CD4-positive, alpha-beta T cell treated with Interleukin-15 for 4 hours (primary cell): ENCODE measurements around the gene KCTD14.
"Not testable (repeated sequence)": the region's sequence is repeated elsewhere in the genome, so short reads cannot be mapped to it uniquely, and the experiment has no call there.

Experiments used
- DNase-seq: peaks from one replicate; pipeline ENCODE4 v3.0.0-alpha.2; 2020; ENCODE audit warnings: low spot score

The KCTD14 gene, protein sequence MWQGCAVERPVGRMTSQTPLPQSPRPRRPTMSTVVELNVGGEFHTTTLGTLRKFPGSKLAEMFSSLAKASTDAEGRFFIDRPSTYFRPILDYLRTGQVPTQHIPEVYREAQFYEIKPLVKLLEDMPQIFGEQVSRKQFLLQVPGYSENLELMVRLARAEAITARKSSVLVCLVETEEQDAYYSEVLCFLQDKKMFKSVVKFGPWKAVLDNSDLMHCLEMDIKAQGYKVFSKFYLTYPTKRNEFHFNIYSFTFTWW

DNA sequence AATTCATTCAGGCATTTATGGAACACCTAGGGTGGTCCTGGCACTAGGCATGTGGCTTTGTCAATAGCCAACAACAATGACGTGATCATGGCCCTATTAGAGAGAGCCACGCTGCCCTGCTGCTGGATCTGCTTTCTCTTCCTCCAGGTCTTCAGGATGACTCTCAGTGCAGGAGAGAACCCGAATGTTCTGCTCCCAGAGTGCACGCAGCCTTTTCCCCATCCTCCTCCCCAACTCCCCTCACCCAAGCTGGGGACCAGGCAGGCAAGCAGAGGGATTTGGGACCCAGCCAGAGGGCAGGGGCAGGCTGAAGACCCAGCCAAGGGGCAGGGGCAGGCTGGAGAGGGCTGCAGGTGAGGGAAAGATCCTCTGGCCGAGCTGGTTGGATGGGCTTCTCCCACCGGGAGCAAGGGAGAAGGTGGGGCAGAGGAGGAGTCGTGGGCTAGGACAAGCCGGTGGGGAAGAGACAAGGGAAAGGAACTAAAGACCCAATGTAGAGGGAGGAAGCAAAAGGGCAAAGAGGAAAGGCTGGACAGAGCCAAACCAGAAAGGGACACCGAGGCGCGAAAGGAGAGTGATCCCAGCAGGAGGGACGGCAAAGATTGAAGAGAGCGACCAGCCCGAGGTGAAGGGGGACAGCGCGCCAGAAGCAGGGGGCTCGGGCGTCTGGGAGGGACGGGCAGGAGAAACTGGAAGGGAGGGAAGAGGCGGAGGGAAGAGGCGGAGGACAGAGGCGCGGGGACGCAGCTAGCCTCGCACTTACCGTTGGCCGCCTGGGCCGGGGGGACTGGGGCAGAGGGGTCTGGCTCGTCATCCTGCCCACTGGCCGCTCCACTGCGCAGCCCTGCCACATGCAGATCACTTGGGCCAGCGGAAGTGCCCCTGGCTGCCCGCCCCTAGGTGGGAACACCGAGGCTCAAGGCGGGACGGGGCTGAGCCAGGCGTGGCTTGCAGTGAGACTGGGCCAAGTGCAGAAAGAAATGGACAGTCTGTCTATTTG is at the start of gene KCTD14:
KCTD14 (minus strand) TSS at position 880 of the 1,000 bp plus-strand sequence; CDS start at position 853, 27 bp downstream.
- no peak for DNase-seq

DNA sequence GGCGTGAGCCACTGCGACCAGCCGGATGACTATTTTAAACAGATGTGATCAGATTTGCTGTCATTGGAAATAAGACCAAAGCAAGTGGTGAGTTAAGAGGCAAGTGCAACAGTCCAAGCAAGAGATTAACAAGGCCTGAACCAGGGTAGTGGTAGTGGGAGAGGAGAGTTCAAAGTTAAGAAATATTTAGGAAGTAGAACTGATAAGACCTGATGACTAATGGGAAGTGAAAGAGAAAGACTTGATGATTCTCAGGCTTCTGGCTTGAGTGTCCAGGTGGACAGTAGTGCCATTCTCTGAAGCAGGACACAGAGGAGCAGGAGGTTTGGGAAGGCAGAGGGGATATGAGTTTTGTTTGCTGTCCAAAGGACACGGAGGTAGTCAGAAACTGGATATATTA is 49.4 kb upstream of the KCTD14 start:
- DNase-seq: no peak

DNA sequence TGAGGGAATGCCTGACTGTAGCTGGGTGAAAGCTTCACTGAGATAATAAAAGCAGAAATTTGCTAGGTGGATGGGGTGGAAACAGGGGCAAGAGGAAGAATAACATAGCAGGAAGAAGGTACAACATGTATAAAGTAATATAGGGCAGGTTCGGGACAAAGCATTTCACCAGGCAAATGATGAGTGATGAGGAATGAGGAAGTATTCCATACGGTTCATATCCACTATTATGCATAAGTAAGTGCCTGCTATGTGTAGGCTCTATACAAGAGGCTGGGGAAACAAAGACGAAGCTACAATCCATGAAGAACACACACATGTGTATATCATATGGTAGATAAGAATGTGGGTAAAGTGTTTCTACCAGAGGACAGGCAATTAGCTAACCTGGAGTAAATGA is 48.6 kb upstream of the KCTD14 start:
- DNase-seq: no peak

DNA sequence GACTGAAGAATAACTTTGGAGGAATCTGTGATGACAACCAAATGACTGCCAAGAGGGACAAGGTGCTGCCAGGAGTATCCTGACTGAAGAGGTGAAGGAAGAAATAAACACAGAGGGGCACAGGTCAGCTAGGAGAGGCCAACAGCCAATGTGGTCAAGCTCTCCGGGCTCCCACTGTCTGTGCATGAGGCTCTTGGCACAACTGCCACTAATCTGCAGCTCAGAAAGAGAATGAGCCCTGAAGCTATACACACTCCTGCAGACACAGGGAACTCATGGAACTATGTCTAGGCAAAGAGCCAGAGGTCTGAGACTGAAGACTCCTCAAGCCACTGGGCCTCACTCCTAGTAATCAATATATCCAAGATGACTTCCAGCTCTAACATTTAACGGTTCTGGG is 47.5 kb upstream of the KCTD14 start:
- DNase-seq: no peak

DNA sequence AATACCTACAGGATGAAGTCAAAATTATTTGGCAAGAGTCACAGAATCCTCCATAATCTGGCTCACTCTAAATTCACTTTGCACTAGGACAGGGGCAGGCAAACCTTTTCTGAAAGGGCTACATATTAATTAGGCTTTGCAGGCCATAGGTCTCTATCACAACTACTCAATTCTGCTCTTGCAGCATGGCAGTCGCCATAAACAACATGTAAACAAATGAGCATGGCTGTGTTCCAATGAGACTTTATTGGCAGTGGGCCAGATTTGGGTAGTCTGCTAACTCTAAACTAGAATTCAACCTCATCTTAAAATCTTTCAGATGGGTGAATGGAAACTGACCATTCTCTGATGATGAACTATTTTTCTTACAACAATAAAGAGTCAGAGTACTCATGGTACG is 46.4 kb upstream of the KCTD14 start:
- DNase-seq: no peak

DNA sequence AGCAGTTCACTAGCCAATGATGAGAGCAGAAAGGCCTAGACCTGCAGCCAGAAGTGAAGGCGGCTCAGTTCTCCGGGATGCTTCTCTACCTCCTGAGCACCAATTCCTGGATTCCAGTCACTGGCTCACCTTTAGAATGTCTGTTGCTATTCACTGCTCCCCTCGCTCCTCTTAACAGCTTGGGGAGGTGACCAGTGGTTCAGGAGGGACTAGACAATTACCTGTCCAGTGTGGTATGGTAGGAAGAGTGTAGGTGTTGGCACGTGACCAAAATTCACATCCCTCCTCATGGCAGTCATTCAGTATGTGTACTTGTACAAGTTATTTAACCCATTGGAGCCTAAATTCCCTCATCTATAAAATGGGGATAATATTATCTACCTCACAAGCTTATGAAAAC is 44.6 kb upstream of the KCTD14 start:
- DNase-seq: no peak

DNA sequence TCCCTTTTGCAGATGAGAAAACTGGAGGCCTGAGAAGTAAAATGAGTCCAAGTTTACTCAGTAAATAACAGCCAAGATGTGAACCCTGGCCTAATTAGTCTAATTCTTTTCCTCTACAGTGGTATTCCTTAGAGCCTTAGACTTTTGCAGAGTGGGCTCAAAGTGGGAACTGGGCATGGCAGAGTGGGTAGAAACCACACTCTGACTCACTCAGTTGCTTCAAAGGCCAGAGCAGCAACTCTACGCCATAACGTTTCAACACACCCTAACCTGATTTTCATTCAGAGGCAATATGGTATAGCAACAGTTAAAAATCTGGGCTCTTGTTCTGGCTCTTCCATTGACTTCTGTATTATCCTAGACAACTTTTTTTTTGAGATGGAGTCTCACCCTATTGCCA is 43.4 kb upstream of the KCTD14 start:
- no peak for DNase-seq

DNA sequence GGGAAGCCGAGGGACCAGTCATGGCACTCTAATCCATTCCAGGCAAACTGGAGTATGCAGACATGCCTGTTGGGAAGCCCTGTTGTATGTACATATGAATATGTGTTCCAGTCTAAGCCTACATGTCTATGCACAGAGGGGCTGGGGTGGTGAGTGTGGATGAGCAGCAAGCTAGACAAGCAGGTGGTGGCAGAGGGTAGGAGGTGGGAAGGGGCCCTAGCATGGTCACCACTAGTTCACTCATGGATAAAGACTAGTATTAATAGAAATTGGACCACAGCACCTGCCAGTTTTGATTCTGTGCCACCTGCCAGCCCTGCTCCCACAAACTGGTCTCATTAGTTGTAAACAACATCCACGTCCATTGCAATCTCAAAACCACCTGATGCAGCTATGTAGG is 42.1 kb upstream of the KCTD14 start:
- DNase-seq: no peak

DNA sequence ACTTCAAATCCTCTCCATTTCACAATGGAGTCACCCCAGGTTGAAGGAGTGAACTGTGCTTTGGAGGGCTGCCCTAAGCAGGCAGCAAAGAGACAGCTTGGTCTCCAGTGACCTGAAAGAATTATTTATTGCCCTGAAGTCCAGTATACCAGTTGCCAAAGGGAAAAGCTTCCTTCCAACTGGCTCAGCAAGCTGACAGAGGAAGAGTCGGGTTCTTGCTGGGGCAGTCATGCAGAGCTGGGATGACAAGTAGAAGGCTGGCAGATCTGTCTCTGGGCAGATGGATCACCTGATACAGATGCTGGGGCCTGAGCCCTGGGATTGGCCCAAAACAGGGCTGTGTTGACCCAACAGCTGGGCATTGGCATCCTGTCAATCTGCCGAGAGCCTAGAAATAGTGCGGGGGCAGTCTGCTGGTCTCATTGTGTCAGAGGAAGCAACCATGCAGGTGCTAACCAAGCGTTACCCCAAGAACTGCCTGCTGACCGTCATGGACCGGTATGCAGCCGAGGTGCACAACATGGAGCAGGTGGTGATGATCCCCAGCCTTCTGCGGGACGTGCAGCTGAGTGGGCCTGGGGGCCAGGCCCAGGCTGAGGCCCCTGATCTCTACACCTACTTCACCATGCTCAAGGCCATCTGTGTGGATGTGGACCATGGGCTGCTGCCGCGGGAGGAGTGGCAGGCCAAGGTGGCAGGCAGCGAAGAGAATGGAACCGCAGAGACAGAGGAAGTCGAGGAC is 40.5 kb upstream of the KCTD14 start, which contains the start of gene THRSP:
THRSP (plus strand) TSS at position 422 of the 742 bp plus-strand sequence; CDS start at position 443, 21 bp downstream.
- no peak for DNase-seq

DNA sequence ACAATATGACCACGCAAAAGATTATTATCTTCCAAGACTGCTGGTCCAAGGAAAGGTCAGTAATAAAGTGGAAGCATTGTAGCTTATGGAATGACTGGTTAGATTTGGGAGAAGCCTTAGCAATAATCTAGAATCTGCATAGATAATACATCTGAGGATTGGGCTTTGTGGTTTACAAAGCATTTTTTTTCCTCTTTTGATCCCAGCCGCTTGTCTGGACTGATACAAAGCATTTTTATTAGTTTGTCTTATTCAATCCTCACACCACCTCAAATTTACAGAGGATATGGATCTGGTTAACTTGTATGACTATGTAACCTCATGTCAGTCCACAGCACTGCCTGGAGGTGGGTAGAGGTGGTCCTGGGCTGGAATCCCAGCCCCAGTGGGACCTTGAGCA is 39.6 kb upstream of the KCTD14 start:
- DNase-seq: no peak

DNA sequence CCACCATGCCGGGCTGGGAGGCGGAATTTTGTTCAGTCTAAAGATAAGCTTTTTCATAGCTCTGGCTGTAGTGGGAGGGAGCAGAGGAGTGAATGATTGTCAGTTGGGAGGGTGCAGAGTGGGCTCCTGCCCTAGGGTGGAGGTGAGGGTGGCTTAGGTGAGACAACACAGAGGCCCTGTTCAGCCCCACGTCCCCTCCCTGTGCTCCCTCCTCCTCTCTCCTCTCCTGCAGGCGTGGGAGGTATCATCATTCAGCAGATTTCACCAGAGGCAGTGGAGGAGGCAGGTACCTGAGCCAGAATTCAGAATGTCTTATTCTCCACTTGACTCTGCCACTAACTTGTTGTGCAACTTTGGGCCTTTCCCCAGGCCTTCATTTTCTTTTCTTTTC is 38.8 kb upstream of the KCTD14 start:
- DNase-seq: no peak

DNA sequence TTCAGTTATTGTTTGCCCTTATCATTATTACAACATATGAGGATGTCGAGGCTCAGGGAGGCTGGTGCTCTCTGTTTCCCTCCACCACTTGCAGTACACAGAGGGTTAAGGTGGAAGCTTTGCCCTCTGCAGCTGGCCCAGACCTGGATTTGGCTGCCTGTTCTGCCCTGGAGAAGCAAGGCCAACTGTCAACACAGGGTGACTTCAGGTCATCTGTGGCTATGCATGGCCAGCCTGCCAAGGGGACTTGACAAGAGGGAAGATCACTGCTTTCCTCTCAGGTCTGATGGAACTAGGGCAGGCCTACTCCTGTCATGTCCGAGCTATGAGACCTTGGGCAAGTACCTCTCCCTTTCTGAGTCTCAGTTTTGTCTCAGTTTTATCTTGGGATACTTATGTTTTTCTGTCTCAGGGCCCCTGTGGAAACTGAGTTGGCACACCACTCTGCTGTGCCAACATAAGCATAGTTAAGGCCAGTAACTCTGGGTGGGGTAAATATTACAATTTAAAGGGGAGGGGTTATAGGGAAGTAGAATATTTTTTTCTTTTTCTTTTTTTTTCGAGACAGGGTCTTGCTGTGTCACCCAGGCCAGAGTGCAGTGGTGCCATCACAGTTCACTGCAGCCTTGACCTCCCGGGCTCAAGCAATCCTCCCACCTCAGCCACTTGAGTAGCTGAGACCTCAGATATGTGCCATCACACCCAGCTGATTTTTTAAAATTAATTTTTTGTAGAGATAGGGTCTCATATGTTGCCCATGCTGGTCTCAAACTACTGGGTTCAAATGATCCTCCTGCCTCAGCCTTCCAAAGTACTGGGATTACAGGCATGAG is 38.2 kb upstream of the KCTD14 start:
- DNase-seq: no peak

DNA sequence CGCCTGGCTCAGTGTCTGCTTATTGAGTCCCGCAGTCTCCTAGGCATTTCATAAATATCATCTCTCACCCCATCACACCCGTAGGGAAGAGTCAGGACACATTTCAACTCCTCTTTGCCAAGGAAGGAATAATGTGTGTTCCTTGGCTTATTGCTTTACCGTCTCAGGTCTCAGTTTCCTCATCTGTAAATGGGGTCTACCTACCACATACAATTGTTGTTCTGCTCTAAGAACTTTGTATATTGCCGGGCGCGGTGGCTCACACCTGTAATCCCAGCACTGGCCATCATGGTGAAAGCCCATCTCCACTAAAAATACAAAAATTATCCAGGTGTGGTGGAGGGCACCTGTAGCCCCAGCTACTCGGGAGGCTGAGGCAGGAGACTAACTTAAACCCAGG is 37.5 kb upstream of the KCTD14 start:
- DNase-seq: no peak

DNA sequence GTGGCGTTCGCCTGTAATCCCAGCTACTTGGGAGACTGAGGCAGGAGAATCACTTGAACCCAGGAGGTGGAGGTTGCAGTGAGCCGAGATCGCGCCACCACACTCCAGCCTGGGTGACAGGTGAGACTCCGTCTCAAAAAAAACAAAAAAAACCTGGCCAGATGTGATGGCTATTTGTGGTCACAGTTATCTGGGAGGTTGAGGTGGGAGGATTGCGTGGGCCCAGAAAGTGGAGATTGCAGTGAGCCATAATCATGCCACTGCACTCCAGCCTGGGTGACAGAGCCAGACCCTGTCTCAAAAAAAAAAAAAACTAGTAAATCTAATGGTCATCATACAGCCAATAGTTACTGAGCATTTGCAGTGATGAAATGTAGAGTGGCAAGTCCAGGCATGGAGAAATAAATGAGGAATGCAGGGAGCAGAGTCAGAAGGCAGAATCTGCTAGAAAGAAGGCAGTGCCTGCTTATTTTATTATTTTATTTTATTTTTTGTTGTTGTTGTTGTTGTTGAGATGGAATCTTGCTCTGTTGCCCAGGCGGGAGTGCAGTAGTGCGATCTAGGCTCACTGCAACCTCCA is 36.8 kb upstream of the KCTD14 start:
- not testable (repeated sequence) for DNase-seq

DNA sequence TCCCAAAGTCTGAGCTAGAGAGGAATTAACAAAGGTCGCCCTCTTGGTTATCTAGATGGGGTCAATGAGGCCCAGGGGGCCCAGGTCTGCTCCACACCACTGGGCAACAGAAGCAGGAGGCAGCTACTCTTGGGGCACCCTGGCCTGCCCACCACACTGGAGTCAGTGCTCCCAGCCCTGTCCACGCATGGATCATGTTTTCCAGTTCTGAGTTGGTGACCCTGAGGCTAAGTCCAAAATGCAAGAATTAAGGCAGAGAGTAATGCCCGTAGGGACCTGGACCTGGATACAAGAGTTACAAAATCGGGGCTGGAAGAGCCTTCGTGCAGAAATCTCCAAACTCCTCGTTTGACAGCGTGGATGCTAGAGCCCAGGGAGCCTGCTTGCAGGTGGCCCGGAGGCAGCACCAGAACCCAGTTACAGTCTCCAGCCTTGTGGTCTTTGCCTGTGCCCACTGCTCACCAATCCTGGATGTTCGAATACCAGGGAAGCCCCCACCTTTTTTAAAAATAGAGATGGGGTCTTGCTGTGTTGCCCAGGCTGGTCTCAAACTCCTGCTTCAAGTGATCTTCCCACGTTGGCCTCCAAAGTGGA is 34.5 kb upstream of the KCTD14 start:
- DNase-seq: no peak

DNA sequence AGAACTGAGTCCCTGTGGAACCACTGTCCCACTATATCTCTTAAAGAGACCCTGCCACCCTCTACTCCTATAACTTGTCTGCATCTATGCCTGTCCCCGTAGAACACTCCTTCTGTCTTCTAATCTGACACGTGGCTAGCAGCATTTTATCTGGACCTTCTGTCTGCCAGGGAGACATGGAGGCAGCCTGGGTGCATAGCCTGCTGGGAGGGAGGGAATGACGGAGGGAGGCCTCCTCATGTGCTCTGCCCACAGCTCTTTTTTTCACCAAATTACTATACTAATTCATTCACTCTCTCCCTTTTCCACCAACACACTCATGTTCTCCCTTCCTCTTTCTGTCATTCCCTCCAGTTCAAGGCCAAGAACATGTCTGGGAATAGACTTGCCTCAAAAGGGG is 33.0 kb upstream of the KCTD14 start:
- no peak for DNase-seq

DNA sequence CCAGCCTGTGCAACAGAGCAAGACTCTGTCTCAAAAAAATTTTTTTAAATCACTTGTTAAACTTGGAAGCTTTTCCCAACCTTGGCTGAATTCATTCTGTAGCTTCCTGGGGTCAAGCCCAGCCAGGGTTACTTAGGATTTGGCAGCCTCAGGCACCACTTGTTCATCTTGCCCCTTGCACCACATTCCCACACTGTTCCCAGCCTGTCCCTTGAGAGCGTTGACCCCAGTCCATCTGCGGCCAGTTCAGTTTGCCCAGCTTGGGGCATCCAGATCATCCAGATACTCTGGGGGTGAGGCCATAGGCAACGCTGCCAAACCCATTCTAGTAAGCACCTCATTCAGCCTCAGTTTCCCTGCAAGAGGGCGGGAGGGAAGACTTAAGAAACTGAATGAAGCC is 31.9 kb upstream of the KCTD14 start:
- DNase-seq: no peak

DNA sequence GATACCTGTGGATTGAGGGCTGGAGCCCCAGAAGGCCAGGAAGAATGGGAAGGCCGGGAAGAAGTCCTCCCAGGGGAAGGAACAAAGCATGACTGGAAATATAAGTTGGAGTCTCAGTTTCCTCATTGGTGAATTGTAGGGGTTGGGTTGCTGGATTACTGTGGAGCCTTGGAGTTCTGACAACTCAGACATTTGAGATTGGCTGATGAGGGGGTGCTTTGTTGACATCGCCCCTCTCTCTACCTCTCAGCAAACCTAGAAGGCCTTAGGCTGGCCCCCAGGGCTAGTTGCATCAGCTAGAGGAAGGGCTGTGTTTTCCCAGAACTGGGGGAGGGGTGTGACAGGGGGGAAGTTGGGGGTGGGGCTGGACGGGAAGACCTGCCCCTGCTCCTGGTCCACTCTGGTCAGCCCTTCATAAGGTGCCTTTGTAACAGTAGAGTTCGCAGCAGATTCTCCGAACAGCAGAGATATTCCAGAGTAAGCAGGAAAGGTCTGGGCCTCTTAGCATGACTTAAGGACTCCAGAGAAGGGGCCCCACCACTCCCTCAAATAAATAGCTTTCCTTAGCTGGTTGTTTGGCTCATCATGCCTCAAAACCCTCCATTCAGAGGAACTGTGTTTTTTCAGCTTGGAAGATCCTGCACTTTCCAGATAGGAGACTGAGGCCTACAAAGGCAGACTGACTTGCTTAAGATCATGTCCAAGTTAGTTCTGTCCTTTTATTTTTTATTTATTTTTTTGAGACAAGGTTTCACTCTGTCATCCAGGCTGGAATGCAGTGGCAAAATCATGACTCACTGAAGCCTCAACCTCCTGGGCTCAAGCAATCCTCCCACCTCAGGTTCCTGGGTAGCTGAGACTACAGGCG is 28.1 kb upstream of the KCTD14 start:
- no peak for DNase-seq

DNA sequence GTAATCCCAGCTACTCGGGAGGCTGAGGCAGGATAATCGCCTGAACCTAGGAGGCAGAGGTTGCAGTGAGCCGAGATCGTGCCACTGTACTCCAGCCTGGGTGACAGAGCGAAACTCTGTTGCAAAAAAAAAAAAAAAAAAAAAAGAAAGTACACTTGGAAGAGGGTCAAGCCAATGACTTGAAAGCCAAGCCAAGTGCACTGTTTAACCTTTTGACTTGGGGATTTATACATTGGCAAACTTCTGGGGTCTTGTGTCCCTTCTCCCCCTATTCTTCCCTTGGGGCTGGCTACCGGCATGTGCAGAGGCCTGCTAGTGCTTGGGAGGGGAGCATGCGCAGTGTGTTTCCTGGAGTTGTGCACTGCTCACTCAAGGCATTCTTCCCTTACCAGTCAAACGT is 26.3 kb upstream of the KCTD14 start:
- DNase-seq: no peak

DNA sequence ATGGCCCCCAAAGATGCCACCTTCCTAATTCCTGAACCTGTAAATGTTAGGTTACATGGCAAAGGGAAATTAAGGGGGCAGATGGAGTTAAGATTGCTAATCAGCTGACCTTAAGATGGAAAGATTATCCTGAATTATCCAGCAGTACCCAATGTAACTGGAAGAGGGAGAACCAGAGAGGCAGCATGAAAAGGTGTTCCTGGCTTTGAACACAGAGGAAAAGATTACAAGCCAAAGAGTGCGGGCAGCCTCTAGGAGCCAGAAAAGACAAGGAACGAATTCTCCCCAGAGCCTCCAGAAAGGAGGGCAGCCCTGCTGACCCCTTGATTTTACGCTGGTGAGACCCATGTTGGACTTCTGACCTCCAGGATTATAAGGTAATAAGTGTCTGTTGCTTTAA is 25.5 kb upstream of the KCTD14 start:
- no peak for DNase-seq
